Skin of body (tissue), 2 donors: Measurements from ENCODE around the gene PANK1. TPM values are rescaled to one million over a fixed set of nuclear protein-coding genes. Genes with fewer than 3 reads are reported as not detected.
A peak's percentile ranks its signal among the peaks of the same experiment; 100 is the strongest.

Source experiments
- DNase-seq: peaks from one replicate; lab custom pipeline; 2025; lab: John Stamatoyannopoulos, UW
- total RNA-seq: library from RNA; depleted of rRNA; stranded (reverse); fragments of >200 nt; gene quantifications from one replicate; pipeline ENCODE4 v1.2.3, GENCODE V29; 2014

PANK1 gene
- total RNA-seq, 1 donor from 2014 or later = 17.3 TPM

DNA sequence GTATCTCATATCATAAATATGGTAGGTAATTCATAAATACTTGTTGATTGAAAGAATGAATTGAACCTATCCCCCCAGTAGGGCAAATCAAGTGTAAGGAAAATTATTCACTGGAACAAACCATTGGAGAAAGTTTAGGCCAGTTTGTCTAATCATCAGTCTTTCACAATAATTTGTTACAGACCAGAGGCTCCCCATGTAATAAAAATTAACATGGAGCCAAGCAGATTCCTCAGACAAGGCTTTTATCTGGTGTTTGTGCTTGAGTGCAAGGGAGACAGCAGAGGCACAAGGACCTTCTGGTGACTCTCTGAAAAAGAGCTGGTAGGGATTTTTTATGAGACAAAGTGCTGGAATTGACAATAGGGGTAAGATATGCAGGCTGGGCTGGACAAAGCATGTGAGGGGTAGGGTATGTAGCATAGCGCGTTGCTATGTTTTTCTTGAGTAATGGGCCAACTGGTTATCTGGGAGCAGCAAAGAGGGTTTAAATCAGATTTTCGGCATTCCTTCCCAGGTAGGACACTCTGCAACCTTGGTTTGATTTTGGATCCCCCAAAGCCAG is 7.8 kb upstream of the PANK1 start:
- DNase-seq = no peak

DNA sequence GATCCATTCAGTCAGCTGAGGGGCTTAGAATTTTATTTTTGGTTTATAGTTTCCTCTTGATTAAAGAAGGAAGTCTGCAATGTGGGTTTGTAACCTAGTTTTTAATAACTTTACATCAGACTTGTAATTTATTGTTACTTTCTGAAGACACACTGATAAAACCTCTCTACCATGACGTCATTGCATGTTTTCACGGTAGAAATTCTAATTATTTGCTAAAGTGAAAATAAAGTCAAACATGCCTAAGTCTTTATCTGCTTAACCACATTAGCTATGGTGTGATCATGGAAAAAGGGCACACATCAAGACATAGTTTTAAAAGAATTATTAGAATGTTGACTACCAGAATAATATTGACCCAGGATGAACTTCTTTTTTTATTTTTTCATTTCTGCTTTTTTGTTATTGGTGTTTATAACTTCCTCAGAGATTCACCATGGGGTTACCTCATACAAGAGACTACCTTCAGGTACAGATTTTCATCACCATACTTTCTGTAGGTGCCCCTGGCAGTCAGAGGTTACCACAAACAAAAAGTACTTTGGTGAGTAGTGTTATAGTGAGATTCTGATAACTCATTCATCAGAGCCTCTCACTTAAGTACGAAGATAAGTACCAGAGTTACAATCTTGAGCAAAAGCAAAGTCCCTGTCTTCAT is 7.0 kb upstream of the PANK1 start:
- no peak for DNase-seq

DNA sequence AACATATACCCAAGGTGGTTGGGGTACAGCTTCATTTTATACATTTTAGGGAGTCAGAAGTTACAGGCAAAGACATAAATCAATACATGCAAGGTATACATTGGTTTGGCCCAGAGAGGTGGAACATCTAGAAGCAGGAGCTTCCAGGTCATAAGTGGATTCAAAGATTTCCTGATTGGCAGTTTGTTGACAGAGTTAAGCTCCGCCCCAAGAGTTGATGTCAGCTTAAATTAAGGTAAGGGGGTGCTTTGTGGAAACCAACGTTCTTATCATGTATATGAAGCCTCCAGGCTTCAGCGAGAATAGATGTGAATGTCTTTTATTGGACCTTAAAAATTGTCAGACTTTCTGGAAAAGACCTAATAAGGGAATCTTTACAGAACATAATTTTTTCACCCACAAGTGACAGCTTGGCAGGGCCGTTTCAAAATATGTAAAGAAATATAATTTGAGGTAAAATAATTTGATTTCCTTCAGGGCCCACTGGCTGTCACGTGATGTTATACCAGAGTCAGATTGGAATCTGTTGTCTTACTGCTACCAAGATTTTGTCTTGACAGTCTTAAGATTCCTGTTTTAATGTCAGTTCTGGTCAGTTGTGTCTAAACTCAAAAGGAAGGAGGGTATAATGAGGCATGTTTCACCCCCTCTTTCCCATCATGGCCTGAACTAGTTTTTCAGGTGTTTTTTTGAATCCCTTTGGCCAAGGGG is 6.3 kb upstream of the PANK1 start:
- DNase-seq = no peak

DNA sequence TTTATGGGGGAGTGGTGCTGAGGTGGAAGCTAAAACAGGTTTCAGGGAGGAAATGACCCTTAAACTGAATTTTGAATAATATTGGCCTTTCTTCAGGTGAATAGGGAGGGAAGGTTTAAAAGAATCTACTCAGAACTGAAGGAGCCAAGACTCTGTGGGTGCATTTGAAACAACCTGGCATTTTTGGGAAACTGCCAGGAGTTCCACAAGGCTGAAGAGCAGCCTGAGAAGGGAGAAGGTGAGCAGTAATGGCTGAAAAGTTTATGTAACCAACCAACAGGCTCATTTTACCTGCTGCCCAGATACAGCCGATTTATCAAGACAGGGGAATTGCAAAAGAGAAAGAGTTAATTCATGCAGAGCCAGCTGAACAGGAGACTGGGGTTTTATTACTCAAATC is 4.0 kb upstream of the PANK1 start:
- no peak for DNase-seq

DNA sequence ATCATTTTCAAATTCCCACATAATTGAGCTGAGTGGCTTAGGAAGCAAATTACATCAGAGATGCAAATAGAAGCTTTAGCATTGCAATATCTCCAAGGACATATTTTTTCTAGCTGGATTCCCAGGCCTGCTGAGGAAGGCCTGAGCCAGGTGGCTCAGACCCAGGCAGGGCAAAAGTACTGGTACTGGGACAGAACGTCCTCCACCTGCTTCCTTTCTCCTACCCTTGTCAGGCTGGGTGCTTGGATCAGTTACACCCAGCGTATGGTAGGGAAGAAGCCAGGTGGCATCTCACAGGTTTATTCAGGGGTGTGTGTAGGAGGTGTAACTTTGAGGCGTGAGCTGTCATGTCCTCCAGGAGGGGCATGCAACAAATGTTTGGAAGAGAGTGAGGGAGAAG is 3.0 kb upstream of the PANK1 start:
- DNase-seq = no peak

DNA sequence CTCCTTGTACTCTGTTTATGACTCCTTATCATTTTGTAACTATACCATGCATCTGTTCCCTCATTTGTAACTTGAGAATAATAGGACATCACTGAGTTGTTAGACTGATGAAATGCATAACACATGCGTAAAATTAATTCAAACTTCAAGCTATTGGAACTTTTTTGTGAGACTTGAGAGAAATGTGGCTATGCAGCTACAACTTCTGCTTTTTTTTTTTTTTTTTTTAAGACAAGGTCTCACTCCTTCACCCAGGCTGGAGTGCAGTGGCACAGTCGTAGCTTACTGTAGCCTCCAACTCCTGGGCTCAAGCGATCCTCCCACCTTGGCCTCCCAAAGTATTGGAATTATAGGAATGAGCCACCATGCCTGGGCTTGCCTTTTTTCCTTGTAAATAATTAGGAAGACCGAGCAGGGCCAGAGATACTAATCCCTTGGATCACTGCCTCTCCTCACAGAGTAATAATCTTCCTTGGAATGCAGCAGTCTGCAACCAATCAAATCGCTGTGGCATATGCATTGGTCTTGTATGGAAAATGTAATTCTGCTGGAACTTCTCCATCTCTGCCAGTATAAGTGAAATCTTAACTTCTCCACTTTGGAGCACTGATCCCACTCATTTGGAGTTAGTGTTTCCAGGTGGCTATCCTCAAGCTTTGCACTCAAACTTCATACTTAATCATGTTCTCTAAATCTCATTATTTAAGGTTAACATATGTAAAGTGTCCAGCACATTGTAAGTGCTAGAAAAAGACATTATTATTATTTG is 2.0 kb upstream of the PANK1 start:
- no peak for DNase-seq

DNA sequence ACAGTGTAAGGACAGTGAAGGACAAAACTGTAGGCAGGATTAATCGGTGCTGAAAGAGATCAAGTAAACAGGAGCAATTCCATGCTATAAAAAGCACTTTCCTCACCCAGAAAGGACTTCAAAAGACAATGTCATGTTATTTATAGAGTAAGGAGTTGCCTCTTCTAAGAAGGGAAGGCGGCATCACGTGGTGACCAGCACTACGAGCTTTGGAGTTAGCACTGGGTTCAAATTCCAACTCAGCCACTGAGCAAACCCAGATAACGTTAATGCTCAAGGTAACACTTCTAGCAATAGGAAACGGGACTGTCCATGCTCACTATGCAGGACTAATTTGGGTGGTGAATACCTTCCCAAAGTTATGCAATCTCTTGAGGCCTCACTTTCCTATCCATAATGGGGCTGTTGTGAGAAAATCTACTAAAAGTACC is 715 bp upstream of the PANK1 start:
- DNase-seq = no peak

DNA sequence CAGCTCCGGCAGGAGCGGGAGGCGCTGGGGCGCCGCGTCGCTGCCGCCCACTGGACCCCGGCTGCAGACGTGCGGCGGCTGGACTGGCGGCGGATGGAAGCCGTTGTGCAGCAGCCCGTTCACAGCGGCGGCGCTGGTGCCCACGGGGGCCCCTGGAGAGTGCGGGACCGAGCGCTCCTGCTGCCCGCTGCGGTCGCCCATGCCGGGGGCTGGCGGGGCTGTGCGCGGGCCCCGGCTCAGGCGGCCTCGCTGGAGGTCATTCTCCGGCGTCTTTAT is 413 bp downstream of the PANK1 start:
- no peak for DNase-seq

DNA sequence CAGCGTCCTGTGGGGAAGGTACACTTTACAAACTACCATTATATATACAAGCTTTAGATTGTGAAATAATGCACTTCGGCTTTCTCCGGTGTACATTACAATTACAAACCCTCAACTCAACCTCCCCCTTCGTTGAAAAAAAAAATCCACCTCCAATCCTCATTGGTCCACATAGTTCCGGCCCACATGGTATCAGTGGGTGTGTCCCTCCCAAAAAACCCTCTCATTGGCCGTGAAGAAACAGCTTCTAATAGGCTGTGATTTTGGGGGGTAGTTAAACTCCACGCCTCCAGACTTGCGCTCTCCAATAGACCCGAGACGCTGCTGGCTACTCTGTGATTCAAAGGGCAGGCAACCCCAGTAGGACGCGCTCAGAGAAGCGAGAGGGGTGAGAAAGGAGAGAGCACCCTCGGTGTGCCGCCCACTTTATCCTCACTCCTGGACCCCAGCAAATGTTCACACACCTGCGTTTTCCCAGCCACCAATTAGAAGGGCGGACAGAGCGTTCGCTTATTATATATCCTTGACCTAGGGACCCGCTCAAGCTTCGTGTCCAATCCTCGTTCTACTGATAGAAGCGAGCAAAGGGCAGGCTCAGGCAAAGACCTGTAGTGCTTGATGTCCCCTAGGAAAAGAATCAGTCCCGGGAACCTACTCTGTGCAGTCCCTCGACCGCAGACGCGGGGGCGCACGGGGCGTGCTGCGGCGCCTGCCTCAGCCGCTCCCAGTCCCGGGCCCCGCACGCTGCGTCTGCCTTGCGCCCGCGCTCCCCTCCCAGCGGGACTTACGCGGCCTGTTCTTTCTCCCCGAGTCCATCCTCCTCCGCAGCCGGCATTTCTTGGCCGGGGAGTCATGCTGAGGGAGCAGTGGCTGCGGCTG is 991 bp downstream of the PANK1 start:
- peak; percentile 89 for DNase-seq

DNA sequence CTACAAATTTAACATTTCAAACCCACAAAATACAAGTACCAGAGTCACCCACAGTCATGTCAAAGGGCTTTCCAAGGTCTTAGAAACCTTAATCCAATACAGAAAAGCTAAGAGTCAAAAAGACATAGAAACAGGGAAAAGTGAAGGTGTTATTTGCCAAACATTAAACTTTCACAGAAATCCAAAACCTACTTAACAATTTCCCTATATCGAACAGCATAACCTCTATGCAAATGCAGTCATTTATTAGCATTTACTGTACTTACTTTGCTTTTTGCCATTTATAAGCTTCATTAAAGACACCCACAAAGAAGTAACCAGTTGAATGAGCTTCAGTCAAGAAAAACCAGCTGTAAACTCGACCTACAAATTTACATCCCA is 1.6 kb downstream of the PANK1 start:
- DNase-seq = no peak

DNA sequence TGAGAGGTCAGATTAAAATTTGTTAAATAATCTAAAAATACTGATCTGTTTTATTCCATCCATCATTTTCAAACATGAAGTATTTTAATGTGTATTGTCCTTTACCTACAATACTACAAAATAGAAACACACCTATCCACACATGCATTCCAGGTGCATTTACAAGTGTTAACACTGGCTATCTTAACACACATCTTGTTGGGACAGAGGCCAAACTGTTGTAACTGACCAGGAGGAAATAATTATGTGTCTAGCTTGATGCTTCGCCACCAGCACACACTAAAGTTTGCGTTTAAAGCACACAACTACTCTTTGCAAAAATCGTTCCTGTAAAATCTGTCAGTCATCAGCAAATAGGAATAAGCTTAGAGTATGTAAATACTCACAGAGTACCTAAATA is 2.8 kb downstream of the PANK1 start:
- DNase-seq = no peak

DNA sequence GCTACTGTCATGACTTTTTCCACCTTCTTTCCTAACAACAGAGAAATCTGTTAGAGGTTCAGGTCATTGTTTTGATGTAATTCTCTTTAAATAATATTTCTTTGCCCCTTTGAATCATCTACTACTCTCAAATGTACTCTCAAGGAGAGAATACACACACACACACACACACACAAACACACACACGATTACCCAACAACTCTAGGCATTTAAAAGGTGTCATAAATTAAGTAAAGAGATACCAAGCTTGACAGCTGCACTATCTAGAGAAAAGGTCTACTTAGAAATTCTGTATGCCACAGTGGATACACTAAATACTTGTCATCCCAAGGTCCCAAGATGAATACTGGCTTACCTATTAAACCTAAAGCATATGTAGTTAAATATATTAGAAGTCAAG is 4.8 kb downstream of the PANK1 start:
- no peak for DNase-seq

DNA sequence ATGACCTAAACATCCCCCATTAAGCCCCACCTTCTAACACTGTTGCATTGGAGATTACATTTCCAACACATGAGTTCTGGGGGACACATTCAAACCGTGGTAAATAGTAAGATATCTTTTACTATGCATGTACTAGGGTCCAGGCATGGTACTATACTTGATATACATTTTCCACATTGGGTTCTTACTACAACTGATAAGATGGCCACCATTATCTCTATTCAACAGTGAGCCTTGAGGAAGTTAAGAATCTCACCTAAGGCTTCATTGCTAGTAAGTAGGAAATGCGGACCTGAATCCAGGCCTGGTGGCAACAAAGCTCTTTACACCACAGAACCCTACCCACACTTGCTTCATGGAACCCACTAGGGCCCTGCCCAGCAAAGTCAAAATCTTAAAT is 5.7 kb downstream of the PANK1 start:
- DNase-seq = no peak

DNA sequence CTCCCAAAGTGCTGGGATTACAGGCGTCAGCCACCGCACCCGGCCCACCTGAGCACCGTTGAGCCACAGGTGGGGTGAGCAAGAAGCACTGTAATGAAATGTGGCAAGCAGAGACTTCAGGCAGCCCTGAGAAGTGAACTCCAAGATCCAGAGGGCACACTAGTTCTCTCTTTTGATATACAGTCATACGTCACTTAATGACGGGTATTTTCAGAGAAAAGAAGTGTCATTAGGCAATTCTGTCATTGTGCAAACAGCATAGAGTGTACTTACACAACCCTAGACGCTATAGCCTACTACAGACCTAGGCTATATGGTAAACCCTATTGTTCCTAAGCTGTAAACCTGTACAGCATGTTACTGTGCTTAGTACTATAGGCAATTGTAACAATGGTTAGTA is 7.9 kb downstream of the PANK1 start:
- no peak for DNase-seq

DNA sequence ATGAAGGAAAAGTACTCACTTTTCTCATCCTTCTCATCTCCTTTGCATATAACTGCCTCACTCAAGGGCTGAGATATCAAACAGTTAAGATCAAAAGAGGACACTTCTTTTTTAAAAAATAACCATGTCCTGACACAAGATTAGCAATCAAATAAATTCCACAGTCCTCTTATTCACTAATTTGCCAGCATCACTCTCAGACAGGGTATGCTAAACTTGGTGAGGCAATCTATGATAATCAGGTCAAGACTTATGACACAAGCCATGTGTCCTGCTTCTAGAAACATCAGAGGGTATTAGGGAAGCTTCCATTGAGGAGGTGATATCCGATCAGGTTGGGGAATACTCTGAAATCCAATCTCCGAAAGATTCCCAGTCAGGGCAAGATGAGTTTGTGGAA is 10.4 kb downstream of the PANK1 start:
- DNase-seq = no peak

DNA sequence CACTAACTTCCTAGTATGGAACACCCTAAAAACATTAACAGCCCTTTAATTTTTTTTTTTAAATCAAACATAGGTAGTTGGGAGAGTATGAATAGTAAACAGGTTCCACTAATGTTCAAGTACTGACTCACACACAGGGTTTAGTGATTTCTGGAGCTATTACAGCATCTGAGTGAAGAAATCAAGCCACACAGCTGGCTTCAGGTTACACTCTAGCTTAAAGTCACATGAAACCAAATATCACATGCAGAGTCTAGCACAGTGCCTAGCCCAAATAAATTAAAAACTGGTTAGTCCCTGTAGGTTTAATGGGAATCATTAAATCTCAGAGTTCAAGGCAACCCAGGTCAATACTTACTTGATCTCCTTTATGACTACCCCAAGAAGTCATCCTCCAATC is 11.6 kb downstream of the PANK1 start:
- no peak for DNase-seq

DNA sequence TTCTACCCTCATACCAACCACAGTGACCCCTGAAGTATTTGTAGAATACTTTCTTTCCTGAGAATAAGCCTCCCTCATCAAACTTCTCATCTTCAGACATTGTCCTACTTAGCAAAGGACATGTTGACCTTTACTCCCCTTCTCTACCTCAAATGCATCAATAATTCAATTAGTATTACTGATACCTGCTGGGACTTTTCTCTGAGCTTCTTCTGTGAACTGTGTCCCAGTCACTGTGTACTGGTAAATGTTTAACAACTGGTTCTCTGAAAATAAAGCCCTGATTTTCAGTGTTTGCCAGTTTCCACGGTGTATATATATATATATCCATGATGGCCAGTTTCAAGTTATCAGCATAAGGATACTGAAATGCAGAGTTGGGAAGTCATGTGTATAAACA is 12.2 kb downstream of the PANK1 start:
- no peak for DNase-seq

DNA sequence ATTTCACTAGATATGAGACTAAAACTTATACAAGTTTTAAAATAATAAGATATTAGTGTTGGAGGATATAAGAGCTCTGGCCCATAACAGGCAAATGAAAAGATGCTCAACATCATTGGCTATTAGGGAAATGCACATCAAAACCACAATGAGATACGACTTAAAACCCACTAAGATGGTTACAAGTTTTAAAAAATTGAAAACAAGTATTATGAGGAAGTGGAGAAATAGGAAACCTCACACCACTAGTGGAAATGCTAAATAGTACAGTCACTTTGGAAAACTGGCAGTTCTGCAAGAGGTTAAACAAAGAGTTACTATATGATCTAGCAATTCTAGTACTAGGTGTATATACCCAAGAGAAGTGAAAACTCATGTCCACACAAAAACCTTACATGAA is 17.2 kb downstream of the PANK1 start:
- DNase-seq = no peak

DNA sequence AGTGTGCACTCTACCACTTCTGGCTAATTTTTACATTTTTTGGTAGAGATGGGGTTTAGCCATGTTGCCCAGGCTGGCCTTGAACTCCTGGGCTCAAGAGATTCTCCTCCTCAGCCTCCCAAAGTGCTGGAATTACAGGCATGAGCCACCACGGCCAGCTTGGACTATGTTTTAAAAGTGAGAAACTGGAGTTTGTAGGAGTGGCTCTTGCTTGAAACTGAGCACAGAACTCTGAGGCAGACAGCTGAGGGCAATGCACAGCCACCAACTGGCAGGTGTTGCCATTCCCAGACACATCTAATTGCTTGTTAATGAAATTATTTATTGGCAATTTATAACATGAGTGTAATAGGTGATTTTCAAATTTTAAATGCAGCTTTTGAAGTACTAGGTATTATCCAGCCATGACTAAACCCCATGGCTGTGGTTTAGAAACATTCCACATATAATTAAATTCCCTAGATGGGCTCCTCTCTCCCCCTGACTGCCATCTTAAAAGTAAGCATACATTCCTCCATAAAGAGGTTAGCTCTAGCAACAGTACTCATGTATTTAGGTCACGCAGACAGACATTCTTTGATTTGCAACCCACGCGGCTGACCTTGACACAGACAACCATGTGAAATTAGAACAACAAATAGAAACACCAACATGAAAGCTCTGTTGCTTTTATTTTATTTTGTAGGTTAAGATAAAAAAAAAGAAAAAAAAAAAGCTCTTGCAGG is 19.8 kb downstream of the PANK1 start:
- no peak for DNase-seq

DNA sequence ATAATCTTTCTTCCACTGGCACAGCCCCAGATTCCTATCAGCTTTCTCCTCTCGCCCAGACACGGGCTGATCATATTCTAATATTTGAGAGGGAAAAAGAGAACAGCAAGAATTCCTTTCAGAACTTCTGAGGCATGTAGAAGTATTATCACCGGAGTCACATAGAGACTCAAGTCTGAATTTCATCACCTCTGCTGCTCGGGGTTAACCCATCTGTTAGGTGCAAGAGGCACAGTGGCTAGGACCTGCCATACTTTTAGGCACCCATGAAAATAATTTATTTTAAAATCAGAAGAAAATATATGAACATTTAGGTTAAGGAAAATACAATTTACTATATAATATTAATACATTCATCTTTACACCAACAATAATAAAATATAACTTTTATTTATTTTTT is 21.0 kb downstream of the PANK1 start:
- DNase-seq = no peak

DNA sequence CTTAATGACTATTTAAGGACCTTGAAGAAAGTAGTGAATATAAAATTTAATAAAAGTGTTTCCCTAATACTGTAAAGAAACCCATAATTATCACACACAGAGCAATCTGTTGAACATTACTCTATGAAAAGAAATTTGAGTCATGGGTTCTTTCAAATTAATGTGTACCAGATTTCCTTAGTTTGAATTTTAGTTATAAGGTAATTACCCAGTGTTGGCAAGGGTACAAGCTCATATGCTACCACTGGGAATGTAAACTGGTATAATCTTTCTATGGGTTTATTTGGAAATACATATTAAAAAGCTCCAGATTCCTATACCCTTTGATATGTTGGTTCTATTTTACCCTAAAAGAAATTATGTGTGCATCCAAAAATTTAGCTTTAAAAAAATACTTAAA is 22.9 kb downstream of the PANK1 start:
- DNase-seq = no peak
